ENCODE measurements around the gene ATP6V1C2. TPM values are rescaled to one million over a fixed set of nuclear protein-coding genes. Genes with fewer than 3 reads are reported as not detected.

ATP6V1C2 gene
- total and polyA plus RNA-seq, 8 donors = 0.10 to 4.0 (median 2.6) TPM

DNA sequence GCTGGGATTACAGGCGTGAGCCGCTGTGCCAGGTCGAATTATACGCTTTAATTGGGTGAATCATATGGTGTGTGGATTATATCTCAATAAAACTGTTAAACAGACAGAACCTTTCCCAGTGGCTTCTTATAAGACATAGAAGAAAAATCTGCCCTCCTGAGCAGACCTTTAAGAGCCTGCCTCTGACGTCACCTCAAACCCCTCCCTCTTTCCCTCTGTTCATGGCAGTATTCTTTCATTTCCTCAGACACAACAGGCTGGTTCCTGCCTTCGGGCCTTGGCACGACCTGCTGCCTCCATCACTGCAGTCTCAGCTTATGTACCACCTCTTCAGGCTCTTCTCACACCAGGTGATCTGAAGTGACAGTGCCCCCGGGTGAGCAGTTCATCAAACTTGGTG lies 105.2 kb downstream of the ATP6V1C2 start:
- TF ChIP-seq, protein P1, sequence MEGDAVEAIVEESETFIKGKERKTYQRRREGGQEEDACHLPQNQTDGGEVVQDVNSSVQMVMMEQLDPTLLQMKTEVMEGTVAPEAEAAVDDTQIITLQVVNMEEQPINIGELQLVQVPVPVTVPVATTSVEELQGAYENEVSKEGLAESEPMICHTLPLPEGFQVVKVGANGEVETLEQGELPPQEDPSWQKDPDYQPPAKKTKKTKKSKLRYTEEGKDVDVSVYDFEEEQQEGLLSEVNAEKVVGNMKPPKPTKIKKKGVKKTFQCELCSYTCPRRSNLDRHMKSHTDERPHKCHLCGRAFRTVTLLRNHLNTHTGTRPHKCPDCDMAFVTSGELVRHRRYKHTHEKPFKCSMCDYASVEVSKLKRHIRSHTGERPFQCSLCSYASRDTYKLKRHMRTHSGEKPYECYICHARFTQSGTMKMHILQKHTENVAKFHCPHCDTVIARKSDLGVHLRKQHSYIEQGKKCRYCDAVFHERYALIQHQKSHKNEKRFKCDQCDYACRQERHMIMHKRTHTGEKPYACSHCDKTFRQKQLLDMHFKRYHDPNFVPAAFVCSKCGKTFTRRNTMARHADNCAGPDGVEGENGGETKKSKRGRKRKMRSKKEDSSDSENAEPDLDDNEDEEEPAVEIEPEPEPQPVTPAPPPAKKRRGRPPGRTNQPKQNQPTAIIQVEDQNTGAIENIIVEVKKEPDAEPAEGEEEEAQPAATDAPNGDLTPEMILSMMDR (IDR thresholded peaks at IDR 0.05) = no peak
- no peak overlapping the region for H3K27ac ChIP-seq
- intact Hi-C loops (cut with DNase I) = no loop called here
- H3K36me3 ChIP-seq = no peaks in the 10 kb centered on the region
- no peak overlapping the region for H3K4me3 ChIP-seq
- DNase-seq = no peak
- ATAC-seq = no peak
- peaks cover 0 to 2% of the 10 kb centered on the region in 2 donors for H3K4me1 ChIP-seq
- H3K9me3 ChIP-seq = no peaks in the 10 kb centered on the region
- peaks cover 4 to 66% of the 10 kb centered on the region in 2 donors for H3K27me3 ChIP-seq

DNA sequence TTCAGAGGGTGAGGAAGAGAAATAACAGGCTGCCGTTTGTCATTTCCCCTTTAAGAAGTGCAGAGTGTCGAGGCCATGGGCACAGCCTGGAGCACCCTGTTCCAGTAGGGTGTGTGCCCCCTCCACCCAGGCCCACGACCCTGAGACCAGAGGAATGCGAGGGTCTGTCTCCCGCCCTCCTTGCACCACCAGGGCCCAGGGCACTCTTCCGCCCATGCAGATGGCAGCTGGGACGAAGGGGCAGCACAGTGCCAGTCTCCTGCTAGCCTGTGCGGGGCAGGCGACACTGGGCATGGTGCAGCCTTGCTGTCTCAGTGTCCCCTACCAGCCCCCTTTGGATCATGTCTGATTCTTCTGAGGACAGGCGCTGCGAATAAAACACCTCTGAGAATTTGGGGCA lies 106.9 kb downstream of the ATP6V1C2 start:
- intact Hi-C loops (cut with DNase I) = no loop called here
- Histone ChIP-seq H3K27ac (no peak overlapping the region), H3K9me3 (no peaks in the 10 kb centered on the region), H3K4me1 (no peaks in the 10 kb centered on the region), H3K27me3 (peaks cover 4 to 83% of the 10 kb centered on the region in 2 donors), H3K4me3 (no peak overlapping the region), H3K36me3 (no peaks in the 10 kb centered on the region)
- ATAC-seq (no peak), DNase-seq (no peak)
- TF ChIP-seq, protein P1 (IDR thresholded peaks at IDR 0.05) = no peak

DNA sequence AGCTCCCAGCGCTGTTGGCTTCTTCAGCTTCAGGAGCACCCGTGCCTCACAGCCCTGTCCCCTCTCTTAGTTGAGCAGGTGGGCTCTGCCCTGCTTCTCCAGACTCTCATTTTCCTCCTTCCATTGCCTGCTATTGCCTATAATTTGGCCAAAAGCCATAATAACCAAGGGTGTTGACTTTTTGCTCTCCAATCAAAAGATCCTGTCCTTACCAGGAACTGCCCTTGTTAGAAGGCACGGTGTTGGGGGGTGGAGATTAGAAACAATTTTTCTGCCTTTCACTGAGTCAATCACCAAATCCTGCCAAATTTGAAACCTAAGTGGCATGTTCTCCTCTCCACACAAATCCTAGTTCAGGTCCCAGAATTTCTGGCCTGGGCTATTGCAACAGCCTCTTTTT lies 107.9 kb downstream of the ATP6V1C2 start:
- Histone ChIP-seq H3K4me3 (no peak overlapping the region), H3K9me3 (no peaks in the 10 kb centered on the region), H3K36me3 (no peaks in the 10 kb centered on the region), H3K27ac (no peak overlapping the region), H3K4me1 (no peaks in the 10 kb centered on the region), H3K27me3 (peaks cover 4 to 85% of the 10 kb centered on the region in 2 donors)
- DNase-seq = no peak
- intact Hi-C loops (cut with DNase I) = no loop called here
- TF ChIP-seq, protein P1 (IDR thresholded peaks at IDR 0.05) = no peak
- no peak for ATAC-seq

DNA sequence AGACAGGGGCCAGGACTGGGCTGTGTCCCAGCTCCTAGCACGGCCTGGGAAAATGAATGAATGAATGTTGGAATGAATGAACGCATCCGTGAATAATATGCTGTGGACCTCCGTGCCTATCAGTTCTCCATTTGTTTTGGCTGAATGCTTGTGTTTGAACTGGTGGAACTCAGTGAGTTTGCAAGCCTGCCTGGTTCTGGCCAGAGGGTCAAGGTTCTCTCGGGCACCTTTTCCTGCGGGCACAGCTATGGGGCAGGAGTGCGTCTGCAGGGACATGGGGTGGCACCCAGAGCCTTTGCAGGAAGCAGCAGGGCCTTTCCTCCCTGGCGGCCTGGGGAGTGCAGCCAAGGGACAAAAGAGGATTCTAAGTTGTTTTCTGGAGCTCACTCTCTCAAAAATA lies 108.8 kb downstream of the ATP6V1C2 start:
- intact Hi-C loops (cut with DNase I) = loop anchor here in 1 of 2 donors (5.0 kb wide), 1 partner anchor 292 kb away; no protein-coding TSS in a partner anchor
- no peak for DNase-seq
- peaks cover 4 to 87% of the 10 kb centered on the region in 2 donors for H3K27me3 ChIP-seq

DNA sequence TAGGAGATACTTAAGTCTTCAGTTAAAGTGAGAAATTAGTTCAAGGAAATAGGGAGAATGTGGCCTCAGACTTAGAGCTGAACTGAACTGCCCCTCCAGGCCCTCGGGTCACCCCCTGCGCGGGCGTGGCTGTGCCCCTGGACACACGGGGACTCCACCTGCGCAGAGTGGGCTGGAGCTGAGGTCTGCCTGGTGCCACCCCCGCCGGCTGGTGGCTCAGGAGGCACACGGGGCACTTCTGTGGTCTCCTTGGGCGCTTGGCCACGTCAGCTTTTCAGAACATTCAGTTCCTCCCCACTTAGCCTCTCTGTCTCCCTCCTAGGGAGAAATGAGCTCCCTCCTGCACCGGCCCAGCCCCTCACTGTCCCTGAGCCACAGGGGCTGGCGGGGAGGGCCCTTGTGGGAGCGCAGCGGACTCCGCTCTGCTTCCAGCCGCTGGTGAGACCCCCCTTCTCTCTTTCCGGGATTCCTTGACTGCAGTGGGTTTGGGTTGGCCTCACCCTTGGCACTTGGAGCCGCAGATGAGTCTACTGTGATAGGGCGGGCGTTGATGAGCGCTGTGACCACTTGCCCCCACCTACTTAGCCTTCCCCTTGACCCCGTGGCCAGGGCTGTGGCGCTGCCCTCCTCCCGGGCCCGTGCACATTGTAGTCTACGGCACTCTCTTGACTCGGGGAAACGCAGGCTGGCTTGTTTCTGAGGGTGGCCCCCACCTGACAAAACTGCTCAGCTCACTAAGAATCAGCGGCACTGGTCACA lies 109.4 kb downstream of the ATP6V1C2 start:
- Histone ChIP-seq H3K27ac (no peak overlapping the region), H3K9me3 (no peaks in the 10 kb centered on the region), H3K4me3 (no peak overlapping the region), H3K36me3 (no peaks in the 10 kb centered on the region), H3K4me1 (peaks cover 0 to 3% of the 10 kb centered on the region in 2 donors), H3K27me3 (peaks cover 4 to 91% of the 10 kb centered on the region in 2 donors)
- ATAC-seq (no peak), DNase-seq (no peak)
- intact Hi-C loops (cut with DNase I) = loop anchor here in 1 of 2 donors (5.0 kb wide), 1 partner anchor 291 kb away; no protein-coding TSS in a partner anchor
- TF ChIP-seq, protein P1 (IDR thresholded peaks at IDR 0.05) = no peak

More for the DNA sequence above, 108.8 kb downstream of the ATP6V1C2 start:
- TF ChIP-seq, protein P1 (IDR thresholded peaks at IDR 0.05) = no peak
- Histone ChIP-seq H3K36me3 (no peaks in the 10 kb centered on the region), H3K4me3 (no peak overlapping the region), H3K27ac (no peak overlapping the region), H3K4me1 (peaks cover 0 to under 1% of the 10 kb centered on the region in 2 donors), H3K9me3 (no peaks in the 10 kb centered on the region)
- no peak for ATAC-seq
